Left ventricle myocardium inferior (tissue), 1 donor: ENCODE results near the gene TP53BP1. TPM values are rescaled to one million over a fixed set of nuclear protein-coding genes. Genes with fewer than 3 reads are reported as not detected.

Source experiments
- DNase-seq: peaks from one replicate; pipeline ENCODE4 v3.0.0-alpha.2; 2020
- H3K27ac ChIP-seq: fragments of 200-600 bp; replicated peaks from 2 replicates; pipeline ENCODE4 v1.8.0; 2021
- H3K27me3 ChIP-seq: fragments of 200-600 bp; 2 replicates; pipeline ENCODE4 v1.8.0; 2021; ENCODE audit warnings: low read depth
- H3K36me3 ChIP-seq: fragments of 200-600 bp; 2 replicates; pipeline ENCODE4 v1.8.0; 2021
- H3K4me1 ChIP-seq: fragments of 200-600 bp; 2 replicates; pipeline ENCODE4 v1.8.0; 2021
- H3K4me3 ChIP-seq: fragments of 200-600 bp; 2 replicates; pipeline ENCODE4 v1.8.0; 2021; ENCODE audit warnings: mild to moderate bottlenecking, moderate library complexity
- H3K9me3 ChIP-seq: fragments of 200-600 bp; replicated peaks from 2 replicates; pipeline ENCODE4 v1.8.0; 2021
- CTCF ChIP-seq: fragments of 200-600 bp; IDR thresholded peaks from 2 replicates; pipeline ENCODE4 v1.8.0; 2021; ENCODE audit warnings: antibody characterized with exemption, mild to moderate bottlenecking, borderline replicate concordance
- intact Hi-C: fragments of 100-400 bp; cut with micrococcal nuclease; formaldehyde crosslinking; loops from one replicate; pipeline ENCODE4 v1.11.0; 2022
- total RNA-seq: library from RNA; stranded (reverse); fragmentation: NEBNext Ultra II Directional; extraction: Animal tissue kit (Norgen Biotek cat#: 25700); gene quantifications from one replicate; pipeline ENCODE4 v1.2.1, GENCODE V29; 2021
- donor health status: DM: no; HTN: yes; CAD: no; lungs with severe emphysema.

TP53BP1 gene
- total RNA-seq, 1 donor from 2014 or later, result 28.6 TPM

GRCh38 chr15:43433165-43433564 lies 59.8 kb downstream of the TP53BP1 start:
- no peaks in the 10 kb centered on the region for H3K27me3 ChIP-seq
- H3K4me1 ChIP-seq, result no peaks in the 10 kb centered on the region
- H3K27ac ChIP-seq, result no peak overlapping the region
- intact Hi-C loops, result no loop called here
- H3K4me3 ChIP-seq, result no peak overlapping the region
- no peaks in the 10 kb centered on the region for H3K9me3 ChIP-seq
- TF ChIP-seq CTCF, result no peak
- peaks cover 79% of the 10 kb centered on the region for H3K36me3 ChIP-seq
- DNase-seq, result no peak

- Histone ChIP-seq H3K4me1 (no peaks in the 10 kb centered on the region), H3K4me3 (no peak overlapping the region), H3K27me3 (no peaks in the 10 kb centered on the region), H3K36me3 (peaks cover 82% of the 10 kb centered on the region), H3K27ac (no peak overlapping the region), H3K9me3 (no peaks in the 10 kb centered on the region)
- TF ChIP-seq CTCF, result no peak
- DNase-seq, result no peak
- intact Hi-C loops, result no loop called here
Measured at GRCh38 chr15:43429687-43430086, 63.3 kb downstream of the TP53BP1 start.

GRCh38 chr15:43423793-43424192 lies 69.2 kb downstream of the TP53BP1 start:
- no peaks in the 10 kb centered on the region for H3K27me3 ChIP-seq
- no peak overlapping the region for H3K27ac ChIP-seq
- no peak overlapping the region for H3K4me3 ChIP-seq
- no peaks in the 10 kb centered on the region for H3K9me3 ChIP-seq
- intact Hi-C loops, result no loop called here
- peaks cover 85% of the 10 kb centered on the region for H3K36me3 ChIP-seq
- H3K4me1 ChIP-seq, result peaks cover 3% of the 10 kb centered on the region
- no peak for TF ChIP-seq CTCF
- DNase-seq, result no peak

GRCh38 chr15:43420876-43421275 lies 72.1 kb downstream of the TP53BP1 start:
- no peak overlapping the region for H3K4me3 ChIP-seq
- intact Hi-C loops, result no loop called here
- H3K4me1 ChIP-seq, result peaks cover 3% of the 10 kb centered on the region
- DNase-seq, result no peak
- H3K27me3 ChIP-seq, result no peaks in the 10 kb centered on the region
- TF ChIP-seq CTCF, result no peak
- peaks cover 84% of the 10 kb centered on the region for H3K36me3 ChIP-seq
- no peak overlapping the region for H3K27ac ChIP-seq
- no peaks in the 10 kb centered on the region for H3K9me3 ChIP-seq

- Histone ChIP-seq H3K27me3 (no peaks in the 10 kb centered on the region), H3K27ac (no peak overlapping the region), H3K9me3 (no peaks in the 10 kb centered on the region), H3K4me3 (no peak overlapping the region), H3K36me3 (peaks cover 86% of the 10 kb centered on the region), H3K4me1 (peaks cover 3% of the 10 kb centered on the region)
- no peak for TF ChIP-seq CTCF
- intact Hi-C loops, result no loop called here
- no peak for DNase-seq
Measured at GRCh38 chr15:43420435-43420834, 72.5 kb downstream of the TP53BP1 start.

- DNase-seq, result no peak
- intact Hi-C loops, result no loop called here
- Histone ChIP-seq H3K36me3 (peaks cover 90% of the 10 kb centered on the region), H3K4me3 (no peak overlapping the region), H3K27ac (no peak overlapping the region), H3K4me1 (no peaks in the 10 kb centered on the region), H3K27me3 (no peaks in the 10 kb centered on the region), H3K9me3 (no peaks in the 10 kb centered on the region)
- no peak for TF ChIP-seq CTCF
Measured at GRCh38 chr15:43414196-43414595, 78.8 kb downstream of the TP53BP1 start.
